ENCODE measurements around the gene KCTD2. TPM values are rescaled to one million over a fixed set of nuclear protein-coding genes. Genes with fewer than 3 reads are reported as not detected.

The KCTD2 gene
- total and polyA plus RNA-seq, 9 of the 15 experiments (the other 6 are each of a cell fraction or from before 2014, with no cell fraction given), result 1.7 to 32.9 (median 15.8) TPM

DNA sequence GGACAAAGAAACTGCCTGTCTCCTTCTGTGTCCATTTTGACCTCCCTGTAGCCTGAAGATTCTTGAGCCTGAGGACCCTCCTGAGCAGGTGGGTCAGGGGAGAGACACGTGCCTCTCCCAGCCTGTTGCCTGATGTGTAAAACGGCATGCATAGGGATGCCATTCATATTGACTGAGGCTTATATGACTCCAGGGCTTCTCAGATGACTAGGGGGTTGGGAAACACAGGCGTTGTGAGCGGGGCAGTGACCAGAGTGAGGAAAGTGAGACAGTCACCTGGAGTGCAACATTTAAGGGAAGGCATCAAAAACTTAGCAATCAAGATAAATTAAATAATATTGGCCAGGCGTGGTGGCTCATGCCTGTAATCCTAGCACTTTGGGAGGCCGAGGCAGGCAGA lies 35.7 kb downstream of the KCTD2 start:
- Histone ChIP-seq H3K9me1 (ENCODE audit: control insufficient read depth, insufficient read depth, low read length) (no peaks in the 10 kb centered on the region), H2AFZ (ENCODE audit: low read depth, low read length) (peak overlapping the region; percentile 50; the same call in 1 of the 2 replicates), H3K9ac (ENCODE audit: insufficient read depth in 1 of 2, low read depth in 2 of 2, low read length in 2 of 2) (peak overlapping the region in 1 of 2 experiments; percentile 67; a peak in 1 of 4 replicates), H4K20me1 (replicated peaks; ENCODE audit: control insufficient read depth, insufficient read depth, low read length) (no peaks in the 10 kb centered on the region), H3K9me3 (replicated peaks; ENCODE audit: control insufficient read depth, insufficient read depth, low read depth, low read length) (no peaks in the 10 kb centered on the region), H3K4me3 (no peak overlapping the region), H3K4me2 (ENCODE audit: insufficient read depth, low read length) (no peak overlapping the region), H3K27ac (ENCODE audit: extremely low read depth, low read depth, low read length) (no peak overlapping the region), H3K4me1 (replicated peaks in 1 of 2; ENCODE audit: control insufficient read depth in 2 of 2, insufficient read depth in 2 of 2, low read length in 2 of 2) (peaks cover 25 to 36% of the 10 kb centered on the region in 2 experiments), H3K36me3 (ENCODE audit: control insufficient read depth, insufficient read depth, low read length) (no peaks in the 10 kb centered on the region), H3K27me3 (ENCODE audit: control insufficient read depth in 2 of 2, insufficient read depth in 2 of 2, low read length in 2 of 2) (no peaks in the 10 kb centered on the region), H3K79me2 (ENCODE audit: control insufficient read depth, insufficient read depth, low read length) (no peaks in the 10 kb centered on the region)
- FAIRE-seq (no peak), DNase-seq (ENCODE audit: extremely low read depth in 1 of 4, low spot score in 3 of 4) (no peak), ATAC-seq (no peak)
- no peak for TF ChIP-seq SMARCC2 (IDR thresholded peaks at IDR 0.05; ENCODE audit: low read depth)
- intact Hi-C loops (cut with micrococcal nuclease), result no loop called here
- CTCF ChIA-PET (ENCODE audit: low intra/inter-chr PET ratio), result no interaction called here
- POLR2A ChIA-PET, result interaction anchor here (1.9 kb wide), 1 partner anchor 11 kb away, joined by 6 read pairs; no protein-coding TSS in a partner anchor
- BruUV-seq (replicated peaks), result no TSS peak
- WGBS (ENCODE audit: insufficient coverage, low coverage, missing lambda C conversion rate), result 55% methylated on average over 6 of the region's 6 CpGs
- in situ Hi-C loops (cut with MboI), result no loop called here

DNA sequence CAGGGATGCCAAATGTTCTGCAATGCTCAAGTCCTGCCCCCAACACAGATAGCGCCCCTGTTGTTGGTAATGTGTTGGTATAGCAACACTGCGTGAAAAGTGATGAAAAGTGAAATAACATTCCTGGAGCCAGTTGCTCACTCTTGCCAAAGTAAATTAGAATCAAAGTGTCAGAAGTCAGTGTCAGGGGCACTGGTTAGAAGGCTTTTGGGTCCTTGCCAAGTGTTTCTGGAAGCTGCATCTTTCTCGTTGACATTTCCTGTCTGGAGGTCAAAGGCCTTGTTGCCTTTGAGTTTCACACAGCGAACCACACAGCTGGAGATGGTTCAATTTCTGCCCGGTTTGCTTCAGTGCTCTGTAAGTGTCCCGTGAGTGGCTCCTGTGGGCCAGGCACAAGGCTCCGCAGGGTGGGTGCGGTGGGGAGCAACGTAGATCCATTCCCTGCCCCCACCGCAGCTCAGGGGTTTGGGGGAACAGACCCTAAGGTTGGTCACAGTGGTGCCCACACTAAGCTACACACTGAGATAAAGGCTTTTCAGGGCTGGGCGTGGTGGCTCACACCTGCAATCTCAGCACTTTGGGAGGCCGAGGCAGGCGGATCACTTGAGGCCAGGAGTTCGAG lies 37.1 kb downstream of the KCTD2 start:
- ATAC-seq (no peak), FAIRE-seq (no peak), DNase-seq (ENCODE audit: extremely low read depth in 1 of 4, low spot score in 3 of 4) (peak in 1 of 4 experiments; percentile 55)
- Histone ChIP-seq H4K20me1 (replicated peaks; ENCODE audit: control insufficient read depth, insufficient read depth, low read length) (no peaks in the 10 kb centered on the region), H3K27ac (ENCODE audit: extremely low read depth, low read depth, low read length) (no peak overlapping the region), H3K79me2 (ENCODE audit: control insufficient read depth, insufficient read depth, low read length) (no peaks in the 10 kb centered on the region), H3K4me2 (ENCODE audit: insufficient read depth, low read length) (no peak overlapping the region), H3K27me3 (ENCODE audit: control insufficient read depth in 2 of 2, insufficient read depth in 2 of 2, low read length in 2 of 2) (no peaks in the 10 kb centered on the region), H3K9me3 (replicated peaks; ENCODE audit: control insufficient read depth, insufficient read depth, low read depth, low read length) (no peaks in the 10 kb centered on the region), H3K4me3 (no peak overlapping the region), H3K36me3 (ENCODE audit: control insufficient read depth, insufficient read depth, low read length) (no peaks in the 10 kb centered on the region), H3K4me1 (replicated peaks in 1 of 2; ENCODE audit: control insufficient read depth in 2 of 2, insufficient read depth in 2 of 2, low read length in 2 of 2) (peaks cover 37 to 40% of the 10 kb centered on the region in 2 experiments), H3K9ac (ENCODE audit: insufficient read depth in 1 of 2, low read depth in 2 of 2, low read length in 2 of 2) (0 out of 4 replicates have a peak overlapping the region, but pooled peaks of 1 of the 2 experiments have one; percentile 13), H2AFZ (ENCODE audit: low read depth, low read length) (peak overlapping the region; percentile 18; the same call in 1 of the 2 replicates), H3K9me1 (ENCODE audit: control insufficient read depth, insufficient read depth, low read length) (peaks cover 5% of the 10 kb centered on the region)
- BruUV-seq (replicated peaks), result no TSS peak
- POLR2A ChIA-PET, result interaction anchor here (0.7 to 1.2 kb wide), 5 partner anchors 12 to 505 kb away, joined by 3 to 4 read pairs (median 3); partner anchors contain the start of gene ARMC7
- CTCF ChIA-PET (ENCODE audit: low intra/inter-chr PET ratio), result no interaction called here
- intact Hi-C loops (cut with micrococcal nuclease), result no loop called here
- WGBS (ENCODE audit: insufficient coverage, low coverage, missing lambda C conversion rate), result 54% methylated on average over 13 of the region's 14 CpGs
- in situ Hi-C loops (cut with MboI), result no loop called here
- TF ChIP-seq NR2C1 (IDR thresholded peaks at IDR 0.05) (no peak), NR2C1 (tag; IDR thresholded peaks at IDR 0.05) (peak; percentile 48), NR2C2 (CRISPR knock-in tag; IDR thresholded peaks at IDR 0.05) (no peak), NR2C2 (tag; IDR thresholded peaks at IDR 0.05) (peak; percentile 45; the same call in 1 of the 2 replicates), ARNT (IDR thresholded peaks at IDR 0.05) (no peak), BACH1 (tag; IDR thresholded peaks at IDR 0.05) (no peak), CREM (IDR thresholded peaks at IDR 0.05; ENCODE audit: low read depth) (0 out of 2 replicates have a peak, but pooled peaks have one; percentile 3), HDAC1 (IDR thresholded peaks at IDR 0.05) (no peak), ZNF165 (CRISPR knock-in tag; IDR thresholded peaks at IDR 0.05; ENCODE audit: borderline replicate concordance) (no peak), PHF21A (IDR thresholded peaks at IDR 0.05; ENCODE audit: borderline replicate concordance, low read depth) (no peak), CBFB (CRISPR knock-in tag; IDR thresholded peaks at IDR 0.05) (no peak), MED1 (CRISPR knock-in tag; IDR thresholded peaks at IDR 0.05; ENCODE audit: borderline replicate concordance) (no peak)
- TF ChIP-seq, protein P1, sequence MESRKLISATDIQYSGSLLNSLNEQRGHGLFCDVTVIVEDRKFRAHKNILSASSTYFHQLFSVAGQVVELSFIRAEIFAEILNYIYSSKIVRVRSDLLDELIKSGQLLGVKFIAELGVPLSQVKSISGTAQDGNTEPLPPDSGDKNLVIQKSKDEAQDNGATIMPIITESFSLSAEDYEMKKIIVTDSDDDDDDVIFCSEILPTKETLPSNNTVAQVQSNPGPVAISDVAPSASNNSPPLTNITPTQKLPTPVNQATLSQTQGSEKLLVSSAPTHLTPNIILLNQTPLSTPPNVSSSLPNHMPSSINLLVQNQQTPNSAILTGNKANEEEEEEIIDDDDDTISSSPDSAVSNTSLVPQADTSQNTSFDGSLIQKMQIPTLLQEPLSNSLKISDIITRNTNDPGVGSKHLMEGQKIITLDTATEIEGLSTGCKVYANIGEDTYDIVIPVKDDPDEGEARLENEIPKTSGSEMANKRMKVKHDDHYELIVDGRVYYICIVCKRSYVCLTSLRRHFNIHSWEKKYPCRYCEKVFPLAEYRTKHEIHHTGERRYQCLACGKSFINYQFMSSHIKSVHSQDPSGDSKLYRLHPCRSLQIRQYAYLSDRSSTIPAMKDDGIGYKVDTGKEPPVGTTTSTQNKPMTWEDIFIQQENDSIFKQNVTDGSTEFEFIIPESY (CRISPR knock-in tag; IDR thresholded peaks at IDR 0.05), result 0 out of 2 replicates have a peak, but pooled peaks have one; percentile 24
